Activated T-helper 2 cell treated with anti-CD3 and anti-CD28 coated beads, Interferon-gamma antibody, Interleukin-2, Interleukin-4, amounts not matched to agents 10 μg/mL and 5 μg/mL and 100 μg/mL, durations not matched to agents 14 hours and 24 hours and 36 hours (primary cell): ENCODE measurements around the gene MBLAC1. TPM values are rescaled to one million over a fixed set of nuclear protein-coding genes. Genes with fewer than 3 reads are reported as not detected.

Source experiments
- DNase-seq: peaks from one replicate; pipeline ENCODE4 v3.0.0; 2021; ENCODE audit warnings: low spot score
- H3K27ac Mint-ChIP-seq: one replicate; pipeline ENCODE4 v1.8.0; 2021; ENCODE audit warnings: mixed read lengths
- H3K27me3 Mint-ChIP-seq: one replicate; pipeline ENCODE4 v1.8.0; 2021; ENCODE audit warnings: low read depth, mixed read lengths
- H3K36me3 Mint-ChIP-seq: one replicate; pipeline ENCODE4 v1.8.0; 2021; ENCODE audit warnings: low read depth, mixed read lengths
- H3K4me1 Mint-ChIP-seq: one replicate; pipeline ENCODE4 v1.8.0; 2021; ENCODE audit warnings: low read depth, mixed read lengths
- H3K4me3 Mint-ChIP-seq: one replicate; pipeline ENCODE4 v1.8.0; 2021; ENCODE audit warnings: low read depth, mild to moderate bottlenecking, moderate library complexity, mixed read lengths
- H3K9me3 Mint-ChIP-seq: one replicate; pipeline ENCODE4 v1.8.0; 2021; ENCODE audit warnings: mixed read lengths
- intact Hi-C: fragments of 100-400 bp; cut with micrococcal nuclease; formaldehyde crosslinking; loops from one replicate; pipeline ENCODE4 v1.15.1; 2023
- total RNA-seq: library from RNA; stranded (reverse); gene quantifications from 2 replicates; pipeline ENCODE4 v1.2.3, GENCODE V29; 2022

MBLAC1 gene
- total RNA-seq, 1 donor from 2014 or later: 2.9 TPM

DNA sequence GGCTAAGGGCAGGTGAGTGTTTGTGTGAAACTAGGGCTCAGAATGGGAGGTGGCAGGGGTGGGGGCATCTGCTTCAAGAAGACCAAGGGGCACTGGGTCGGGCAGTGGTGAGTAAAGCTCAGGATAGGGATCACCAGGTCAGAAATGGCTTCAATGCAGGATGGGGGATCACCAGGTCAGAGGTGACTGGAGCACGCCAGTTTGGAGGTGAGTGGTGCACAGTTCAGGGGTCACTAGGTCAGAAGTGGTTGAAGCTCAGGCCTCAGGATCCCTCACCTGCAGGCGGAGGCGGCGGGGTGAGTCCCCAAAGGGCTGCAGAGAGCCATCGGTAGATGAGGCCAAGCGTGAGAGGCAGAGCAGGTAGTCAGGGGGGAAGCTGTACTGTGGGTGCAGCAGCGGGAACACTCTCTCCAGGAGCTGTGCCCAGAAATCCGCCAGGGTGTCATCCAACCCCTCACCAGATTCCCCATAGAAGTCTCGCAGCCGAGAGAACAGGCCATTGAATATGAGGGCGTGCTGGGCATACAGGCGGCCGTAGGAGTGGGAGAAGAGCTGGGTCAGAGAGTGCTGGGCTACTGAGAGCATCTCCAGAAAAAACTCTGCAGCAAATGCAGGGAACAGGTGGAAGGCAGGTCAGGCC is 48.6 kb downstream of the MBLAC1 start:
- no peak overlapping the region for H3K27ac Mint-ChIP-seq
- peaks cover 7% of the 10 kb centered on the region for H3K27me3 Mint-ChIP-seq
- intact Hi-C loops: no loop called here
- H3K9me3 Mint-ChIP-seq: peaks cover 2% of the 10 kb centered on the region
- H3K4me1 Mint-ChIP-seq: peaks cover 24% of the 10 kb centered on the region
- no peak for DNase-seq
- peak overlapping the region; percentile 71 for H3K4me3 Mint-ChIP-seq
- H3K36me3 Mint-ChIP-seq: peaks cover 10% of the 10 kb centered on the region

DNA sequence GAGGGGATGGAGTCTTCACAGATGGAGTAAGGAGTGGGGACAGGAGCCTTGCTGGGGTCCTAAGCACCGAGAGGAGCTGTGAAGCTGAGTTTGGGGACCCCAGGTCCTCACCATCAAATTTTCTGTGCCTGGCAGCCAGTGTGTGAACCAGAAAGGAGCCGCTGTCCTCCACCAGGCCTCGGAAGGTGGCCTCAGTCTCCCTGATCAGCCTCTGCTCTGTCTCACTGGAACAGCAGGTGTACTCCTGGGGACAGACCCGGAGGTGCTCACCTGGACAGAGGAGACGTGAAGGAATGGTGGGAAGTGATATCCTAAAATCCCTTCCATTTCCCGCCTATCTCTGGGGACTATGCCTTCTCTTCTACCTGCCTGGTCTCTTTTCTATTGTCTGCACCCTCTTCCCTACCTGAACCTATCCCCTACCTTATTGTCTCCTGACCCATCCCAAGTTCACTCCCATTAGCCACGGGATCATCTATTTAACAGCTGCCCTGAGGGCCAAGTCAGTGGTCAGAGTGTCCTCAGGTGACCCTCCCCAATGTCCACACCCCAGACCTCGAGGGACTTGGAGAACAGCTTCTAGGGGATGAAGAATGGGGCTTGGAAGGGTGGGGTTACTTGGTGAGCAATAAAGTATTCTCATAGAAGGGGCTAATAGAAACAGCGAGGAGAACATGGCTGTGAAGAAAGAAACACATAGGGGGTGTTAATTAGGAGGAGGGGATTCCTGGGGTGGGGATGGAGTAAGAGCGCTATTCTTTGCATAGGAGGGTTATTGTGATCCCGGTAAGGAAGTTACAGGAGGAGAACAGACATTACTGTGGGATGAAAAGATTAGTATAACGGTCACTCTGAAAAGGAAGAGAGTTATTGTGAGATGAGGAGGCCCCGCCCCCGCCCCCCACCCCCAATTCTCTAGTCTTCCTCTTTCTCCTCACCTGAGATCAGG is 49.6 kb downstream of the MBLAC1 start:
- Mint-ChIP-seq H3K4me3 (peak overlapping the region; percentile 82), H3K36me3 (peaks cover 12% of the 10 kb centered on the region), H3K27me3 (peaks cover 4% of the 10 kb centered on the region), H3K27ac (no peak overlapping the region), H3K4me1 (peaks cover 28% of the 10 kb centered on the region), H3K9me3 (peaks cover 5% of the 10 kb centered on the region)
- DNase-seq: no peak
- intact Hi-C loops: loop anchor here (1.0 kb wide), 1 partner anchor 33 kb away; no protein-coding TSS in a partner anchor

- intact Hi-C loops: loop anchor here (1.0 kb wide), 1 partner anchor 32 kb away; no protein-coding TSS in a partner anchor
These were observed 50.6 kb downstream of the MBLAC1 start, which contains the start of the genes GPC2 and STAG3 for GRCh38 chr7:100177045-100178001. Gene GPC2 (minus strand): TSS chr7:100177381. CDS start chr7:100177199, 182 bp downstream. Gene STAG3 (plus strand): TSS chr7:100177918. CDS start chr7:100180557, 2,639 bp downstream.

More at GRCh38 chr7:100177045-100178001, 50.6 kb downstream of the MBLAC1 start, which contains the start of the genes GPC2 and STAG3:
- Mint-ChIP-seq H3K4me1 (peaks cover 35% of the 10 kb centered on the region), H3K9me3 (peaks cover 5% of the 10 kb centered on the region), H3K27me3 (peaks cover 2% of the 10 kb centered on the region), H3K4me3 (peak within 1 kb of the TSS; percentile 82), H3K27ac (peak within 1 kb of the TSS; percentile 77), H3K36me3 (peaks cover 18% of the 10 kb centered on the region)
- DNase-seq: peak; percentile 98

Other genes starting within 250 kb of the MBLAC1 start
- gene OR2AE1, start 249.9 kb upstream of the MBLAC1 start, total RNA-seq: 0.23 and 0.46 TPM in 2 replicates
- gene TRIM4, start 207.4 kb upstream of the MBLAC1 start, total RNA-seq: 21.8 and 23.2 TPM in 2 replicates
- 0.21 TPM in 1 of 2 replicates, not detected in the other for gene GJC3, start 197.3 kb upstream of the MBLAC1 start, total RNA-seq
- gene AZGP1, start 150.9 kb upstream of the MBLAC1 start, total RNA-seq: not detected in 2 replicates
- gene ZKSCAN1, start 111.4 kb upstream of the MBLAC1 start, total RNA-seq: 59.0 and 63.5 TPM in 2 replicates
- gene ZSCAN21, start 77.2 kb upstream of the MBLAC1 start, total RNA-seq: 6.1 and 7.7 TPM in 2 replicates
- 23.6 and 25.5 TPM in 2 replicates for gene ZNF3, start 45.2 kb upstream of the MBLAC1 start, total RNA-seq
- 116 and 119 TPM in 2 replicates for gene COPS6, start 38.0 kb upstream of the MBLAC1 start, total RNA-seq
- 383 and 389 TPM in 2 replicates for gene MCM7, start 25.6 kb upstream of the MBLAC1 start, total RNA-seq
- 12.2 and 16.4 TPM in 2 replicates for gene AP4M1, start 25.3 kb upstream of the MBLAC1 start, total RNA-seq
- gene TAF6, start 7.6 kb upstream of the MBLAC1 start, total RNA-seq: 68.1 and 76.9 TPM in 2 replicates
- 17.0 and 19.1 TPM in 2 replicates for gene CNPY4, start 7.3 kb upstream of the MBLAC1 start, total RNA-seq
- gene LAMTOR4, start 22.0 kb downstream of the MBLAC1 start, total RNA-seq: 125 and 130 TPM in 2 replicates
- gene TRAPPC14, start 31.8 kb downstream of the MBLAC1 start, total RNA-seq: 31.2 and 33.2 TPM in 2 replicates
- 2.4 and 2.8 TPM in 2 replicates for gene GAL3ST4, start 41.6 kb downstream of the MBLAC1 start, total RNA-seq
- gene GPC2, start 50.4 kb downstream of the MBLAC1 start, total RNA-seq: 7.0 and 7.8 TPM in 2 replicates
- 20.6 and 22.3 TPM in 2 replicates for gene STAG3, start 51.0 kb downstream of the MBLAC1 start, total RNA-seq
- gene PVRIG, start 93.0 kb downstream of the MBLAC1 start, total RNA-seq: 18.7 and 21.7 TPM in 2 replicates
- not detected in 2 replicates for gene SPDYE3, start 180.7 kb downstream of the MBLAC1 start, total RNA-seq
- gene PILRB, start 231.2 kb downstream of the MBLAC1 start, total RNA-seq: 86.2 and 87.5 TPM in 2 replicates
- gene PILRA, start 246.5 kb downstream of the MBLAC1 start, total RNA-seq: 12.3 TPM in 2 replicates